ENCODE results near the gene KBTBD7.

Gene KBTBD7

DNA sequence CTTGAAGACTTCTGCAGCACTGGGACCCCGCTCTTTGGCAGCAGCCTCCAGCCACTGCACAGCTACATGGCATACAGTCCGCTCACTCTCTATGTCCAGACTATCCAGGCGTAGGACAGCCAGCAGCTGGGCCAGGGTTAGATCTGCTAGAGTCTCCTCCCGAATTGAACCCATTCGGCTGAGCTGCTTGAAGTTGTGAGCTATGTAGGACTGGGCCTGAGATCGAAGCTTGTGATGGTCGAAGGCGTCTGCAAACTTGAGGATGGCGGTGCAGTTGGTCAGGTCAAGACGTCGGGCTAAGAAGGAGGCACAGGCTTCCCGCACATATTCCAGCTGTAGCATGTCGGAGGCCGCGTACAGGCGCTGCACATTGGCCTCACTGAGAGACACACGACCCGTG, 900 bp downstream of the KBTBD7 start:
- peak overlapping the region; percentile 54 for H3K4me3 ChIP-seq (ENCODE audit: low read depth, low read length)
- peak; percentile 20 for DNase-seq (ENCODE audit: low read depth)
- TF ChIP-seq, protein P1, sequence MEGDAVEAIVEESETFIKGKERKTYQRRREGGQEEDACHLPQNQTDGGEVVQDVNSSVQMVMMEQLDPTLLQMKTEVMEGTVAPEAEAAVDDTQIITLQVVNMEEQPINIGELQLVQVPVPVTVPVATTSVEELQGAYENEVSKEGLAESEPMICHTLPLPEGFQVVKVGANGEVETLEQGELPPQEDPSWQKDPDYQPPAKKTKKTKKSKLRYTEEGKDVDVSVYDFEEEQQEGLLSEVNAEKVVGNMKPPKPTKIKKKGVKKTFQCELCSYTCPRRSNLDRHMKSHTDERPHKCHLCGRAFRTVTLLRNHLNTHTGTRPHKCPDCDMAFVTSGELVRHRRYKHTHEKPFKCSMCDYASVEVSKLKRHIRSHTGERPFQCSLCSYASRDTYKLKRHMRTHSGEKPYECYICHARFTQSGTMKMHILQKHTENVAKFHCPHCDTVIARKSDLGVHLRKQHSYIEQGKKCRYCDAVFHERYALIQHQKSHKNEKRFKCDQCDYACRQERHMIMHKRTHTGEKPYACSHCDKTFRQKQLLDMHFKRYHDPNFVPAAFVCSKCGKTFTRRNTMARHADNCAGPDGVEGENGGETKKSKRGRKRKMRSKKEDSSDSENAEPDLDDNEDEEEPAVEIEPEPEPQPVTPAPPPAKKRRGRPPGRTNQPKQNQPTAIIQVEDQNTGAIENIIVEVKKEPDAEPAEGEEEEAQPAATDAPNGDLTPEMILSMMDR (IDR thresholded peaks at IDR 0.05; ENCODE audit: low read depth, low read length): no peak
- TF ChIP-seq, protein P2, sequence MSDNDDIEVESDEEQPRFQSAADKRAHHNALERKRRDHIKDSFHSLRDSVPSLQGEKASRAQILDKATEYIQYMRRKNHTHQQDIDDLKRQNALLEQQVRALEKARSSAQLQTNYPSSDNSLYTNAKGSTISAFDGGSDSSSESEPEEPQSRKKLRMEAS (IDR thresholded peaks at IDR 0.05; ENCODE audit: low read depth, low read length): no peak
- TF ChIP-seq MYC (IDR thresholded peaks at IDR 0.05; ENCODE audit: low read depth, low read length) (no peak), POLR2A (IDR thresholded peaks at IDR 0.05; ENCODE audit: extremely low read depth, insufficient read length) (no peak)

DNA sequence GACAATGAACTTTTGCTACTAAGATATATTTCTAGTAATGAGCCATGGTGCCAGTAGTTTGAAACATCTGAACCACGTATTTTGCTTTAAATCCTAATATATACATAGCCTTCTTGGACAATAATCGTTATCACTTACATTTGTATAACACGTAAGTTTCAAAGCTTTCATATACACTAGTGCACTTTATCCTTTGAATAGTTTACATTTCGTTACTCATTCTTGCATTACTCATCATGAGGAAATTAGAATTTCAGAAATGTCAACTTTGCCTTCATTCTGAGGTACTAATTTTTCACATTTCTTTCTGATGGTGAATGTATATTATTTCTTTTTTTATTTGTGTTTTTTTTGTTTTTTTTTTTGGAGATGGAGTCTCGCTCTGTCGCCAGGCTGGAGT, 5.8 kb downstream of the KBTBD7 start:
- H3K4me3 ChIP-seq (ENCODE audit: low read depth, low read length): no peak overlapping the region
- DNase-seq (ENCODE audit: low read depth): no peak
- TF ChIP-seq, protein P2 (IDR thresholded peaks at IDR 0.05; ENCODE audit: low read depth, low read length): no peak
- no peak for TF ChIP-seq POLR2A (IDR thresholded peaks at IDR 0.05; ENCODE audit: extremely low read depth, insufficient read length)
- no peak for TF ChIP-seq MYC (IDR thresholded peaks at IDR 0.05; ENCODE audit: low read depth, low read length)
- TF ChIP-seq, protein P1 (IDR thresholded peaks at IDR 0.05; ENCODE audit: low read depth, low read length): no peak

DNA sequence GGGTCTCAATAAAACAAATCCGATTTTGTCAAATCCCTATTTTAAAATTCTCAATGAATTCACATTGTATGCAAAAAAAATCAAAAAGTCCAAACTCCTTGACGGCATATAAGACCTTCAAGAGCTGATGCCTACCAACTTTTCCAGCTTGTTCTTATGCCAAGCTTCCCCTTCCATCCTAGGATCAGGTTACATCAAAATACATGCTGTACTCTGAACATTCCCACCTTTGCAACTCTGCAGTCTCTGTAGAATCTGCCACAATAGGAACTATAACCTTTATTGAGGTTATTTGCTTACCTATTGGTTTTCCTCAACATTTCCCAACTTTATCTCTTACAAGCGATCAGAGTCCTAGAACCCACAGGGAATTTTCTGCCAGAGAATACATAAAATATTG, 7.9 kb downstream of the KBTBD7 start:
- TF ChIP-seq, protein P1 (IDR thresholded peaks at IDR 0.05; ENCODE audit: low read depth, low read length): no peak
- TF ChIP-seq MYC (IDR thresholded peaks at IDR 0.05; ENCODE audit: low read depth, low read length) (no peak), POLR2A (IDR thresholded peaks at IDR 0.05; ENCODE audit: extremely low read depth, insufficient read length) (no peak)
- TF ChIP-seq, protein P2 (IDR thresholded peaks at IDR 0.05; ENCODE audit: low read depth, low read length): no peak
- no peak overlapping the region for H3K4me3 ChIP-seq (ENCODE audit: low read depth, low read length)
- no peak for DNase-seq (ENCODE audit: low read depth)

DNA sequence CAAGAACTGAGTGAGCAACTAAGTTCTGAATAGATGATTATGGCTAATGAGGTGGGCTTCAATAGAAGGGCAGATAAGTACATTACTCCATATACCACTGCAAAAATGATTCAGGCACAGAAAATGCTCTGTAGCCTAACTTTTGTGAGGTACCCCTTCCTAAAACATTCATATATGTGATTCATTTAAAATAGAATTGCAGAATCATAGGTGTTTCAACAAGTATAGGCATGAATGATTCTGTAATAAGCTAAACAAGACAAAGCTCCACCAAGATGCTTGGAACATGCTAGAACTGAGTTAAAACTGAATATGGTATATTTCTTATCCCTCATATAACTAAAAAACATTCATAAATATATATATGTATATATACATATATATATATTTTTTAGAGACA, 12.1 kb downstream of the KBTBD7 start:
- no peak for DNase-seq (ENCODE audit: low read depth)
- TF ChIP-seq, protein P1 (IDR thresholded peaks at IDR 0.05; ENCODE audit: low read depth, low read length): no peak
- TF ChIP-seq, protein P2 (IDR thresholded peaks at IDR 0.05; ENCODE audit: low read depth, low read length): no peak
- TF ChIP-seq POLR2A (IDR thresholded peaks at IDR 0.05; ENCODE audit: extremely low read depth, insufficient read length): no peak
- no peak for TF ChIP-seq MYC (IDR thresholded peaks at IDR 0.05; ENCODE audit: low read depth, low read length)
- H3K4me3 ChIP-seq (ENCODE audit: low read depth, low read length): no peak overlapping the region

DNA sequence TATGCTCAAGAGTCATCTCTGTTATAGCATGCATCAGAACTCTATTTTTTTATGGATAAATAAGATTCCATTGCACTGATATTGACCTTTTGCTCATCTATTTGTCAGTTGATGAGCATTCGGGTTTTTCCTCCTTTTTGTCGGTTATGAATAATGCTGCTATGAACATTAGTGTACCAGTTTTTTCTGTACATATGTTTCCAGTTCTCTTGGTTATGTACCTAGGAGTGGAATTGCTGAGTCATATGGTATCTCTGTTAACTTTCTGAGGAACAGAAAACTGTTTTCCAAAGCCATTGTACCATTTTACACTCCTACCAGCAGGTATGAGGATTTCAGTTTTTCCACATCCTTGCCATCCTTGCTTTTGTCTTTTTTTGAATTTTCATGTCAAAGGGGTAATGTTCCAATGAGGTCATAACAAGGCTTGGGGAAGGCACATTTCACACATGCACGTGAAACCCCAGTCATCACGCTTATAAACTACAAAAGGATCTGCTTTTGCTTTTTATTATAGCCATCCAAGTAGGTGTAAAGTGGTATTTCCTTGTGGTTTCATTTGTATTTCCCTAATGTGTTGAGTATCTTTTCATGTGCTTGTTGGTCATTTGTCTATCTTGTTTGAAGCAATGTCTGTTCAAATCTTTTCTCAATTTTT, 14.6 kb downstream of the KBTBD7 start:
- TF ChIP-seq, protein P2 (IDR thresholded peaks at IDR 0.05; ENCODE audit: low read depth, low read length): no peak
- TF ChIP-seq, protein P1 (IDR thresholded peaks at IDR 0.05; ENCODE audit: low read depth, low read length): no peak
- no peak for TF ChIP-seq POLR2A (IDR thresholded peaks at IDR 0.05; ENCODE audit: extremely low read depth, insufficient read length)
- no peak for TF ChIP-seq MYC (IDR thresholded peaks at IDR 0.05; ENCODE audit: low read depth, low read length)
- H3K4me3 ChIP-seq (ENCODE audit: low read depth, low read length): no peak overlapping the region
- no peak for DNase-seq (ENCODE audit: low read depth)
